ENCODE results near the gene LMCD1. TPM values are rescaled to one million over a fixed set of nuclear protein-coding genes. Genes with fewer than 3 reads are reported as not detected.

LMCD1 gene
- 21.9 and 24.9 TPM in 2 replicates for total RNA-seq
- polyA plus RNA-seq (2012): 363 TPM

DNA sequence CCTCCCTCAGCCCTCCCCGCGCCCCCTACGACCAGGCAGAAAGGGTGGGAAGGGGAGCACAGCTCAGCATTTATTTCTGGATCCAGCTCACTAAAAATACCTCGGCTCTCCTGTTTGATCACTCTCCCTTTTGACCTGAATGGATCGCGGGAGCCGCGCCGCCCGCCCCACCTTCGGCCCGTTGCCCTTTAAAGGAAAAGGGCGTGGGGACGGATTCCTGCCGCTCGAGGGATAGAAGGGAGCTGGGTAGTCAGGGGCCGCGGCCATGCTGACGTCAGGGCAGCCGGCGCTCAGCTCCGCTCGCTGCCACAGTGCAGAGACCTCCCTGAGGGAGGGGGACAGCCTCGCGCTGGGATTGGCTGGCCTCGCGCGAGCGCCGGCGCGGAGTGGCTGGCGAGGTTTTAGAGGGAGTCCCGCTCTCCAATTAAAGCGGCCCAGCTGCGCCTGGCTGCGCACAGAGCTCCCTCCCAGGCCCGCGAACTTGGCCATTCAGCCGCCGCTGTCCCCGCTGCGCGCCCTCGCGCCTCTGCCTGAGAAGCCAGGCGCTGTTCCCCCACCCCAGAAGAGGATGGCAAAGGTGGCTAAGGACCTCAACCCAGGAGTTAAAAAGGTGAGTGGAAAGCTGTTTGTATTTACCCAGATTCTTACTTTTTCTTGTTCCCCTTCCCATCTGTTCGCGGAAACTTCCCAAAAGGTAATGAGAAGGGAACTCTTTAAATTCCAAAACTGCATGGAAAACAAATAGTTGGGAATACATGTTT, at the start of gene LMCD1:
Gene LMCD1, plus strand, starts transcription at position 453 of the 761 bp plus-strand sequence. Its CDS starts 116 bp downstream, at position 569.
- DNase-seq (ENCODE audit: low read depth): peak; percentile 97

DNA sequence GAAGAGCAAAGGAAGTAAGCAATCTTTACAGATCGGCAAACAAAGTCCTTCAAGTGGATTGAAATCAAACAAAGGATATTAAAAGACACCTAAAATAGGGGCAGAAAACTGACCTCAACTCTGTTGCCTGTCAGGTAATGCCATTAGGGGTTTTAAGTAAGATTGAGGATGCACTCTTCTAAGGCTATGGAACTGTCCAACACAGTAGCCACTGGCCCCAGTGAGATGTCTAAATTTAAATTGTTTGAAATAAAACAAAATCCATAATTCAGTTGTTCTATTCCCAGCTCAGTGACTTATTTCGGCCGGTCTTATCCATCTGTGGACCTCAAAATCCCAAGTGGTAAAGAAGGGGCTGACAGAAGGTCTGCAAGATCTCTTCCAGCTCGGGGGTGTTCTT, 49.5 kb upstream of the LMCD1 start:
- DNase-seq (ENCODE audit: low read depth): no peak

DNA sequence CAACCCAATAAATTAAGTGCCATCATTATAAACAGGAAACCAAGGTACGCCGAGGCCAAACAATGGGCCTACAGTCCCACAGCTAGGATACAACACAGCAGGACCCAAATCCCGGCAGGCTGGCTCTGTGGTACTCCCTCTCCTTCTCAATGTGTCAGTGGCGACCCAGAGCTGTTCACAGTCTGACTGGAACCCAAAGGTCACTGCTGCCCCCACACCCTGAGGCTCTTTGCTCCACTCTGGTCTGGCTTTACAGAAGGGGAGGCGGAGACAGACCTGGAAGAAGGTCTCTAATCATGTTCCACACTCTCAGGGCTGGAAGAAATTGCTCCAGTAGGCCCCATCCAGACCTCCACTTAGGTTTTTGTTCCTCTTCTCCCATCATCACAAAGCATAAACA, 48.5 kb upstream of the LMCD1 start:
- DNase-seq (ENCODE audit: low read depth): no peak

GRCh38 chr3:8455526-8456411, 45.9 kb upstream of the LMCD1 start:
- no peak for DNase-seq (ENCODE audit: low read depth)

DNA sequence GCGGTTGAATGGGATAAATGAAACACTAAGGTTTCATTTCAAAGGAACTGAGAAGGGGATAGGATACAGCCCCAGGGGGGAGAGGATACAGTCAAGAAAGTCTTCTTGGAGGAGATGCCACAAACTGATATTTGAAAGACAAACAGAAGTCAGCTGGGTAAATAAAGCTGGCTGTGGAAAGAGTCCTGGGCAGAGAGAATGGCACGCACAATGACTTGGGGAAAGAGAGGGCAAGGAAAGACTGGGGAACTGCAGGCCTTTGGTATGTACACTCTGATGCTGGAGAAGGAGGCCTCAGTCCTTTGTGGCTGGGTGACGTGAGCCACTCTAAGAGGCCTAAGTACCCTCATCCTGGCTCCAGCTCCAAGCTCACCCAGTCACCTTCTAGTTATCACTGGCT, 45.2 kb upstream of the LMCD1 start:
- DNase-seq (ENCODE audit: low read depth): no peak

- DNase-seq (ENCODE audit: low read depth): no peak
Measured at GRCh38 chr3:8457039-8457438, 44.6 kb upstream of the LMCD1 start.

DNA sequence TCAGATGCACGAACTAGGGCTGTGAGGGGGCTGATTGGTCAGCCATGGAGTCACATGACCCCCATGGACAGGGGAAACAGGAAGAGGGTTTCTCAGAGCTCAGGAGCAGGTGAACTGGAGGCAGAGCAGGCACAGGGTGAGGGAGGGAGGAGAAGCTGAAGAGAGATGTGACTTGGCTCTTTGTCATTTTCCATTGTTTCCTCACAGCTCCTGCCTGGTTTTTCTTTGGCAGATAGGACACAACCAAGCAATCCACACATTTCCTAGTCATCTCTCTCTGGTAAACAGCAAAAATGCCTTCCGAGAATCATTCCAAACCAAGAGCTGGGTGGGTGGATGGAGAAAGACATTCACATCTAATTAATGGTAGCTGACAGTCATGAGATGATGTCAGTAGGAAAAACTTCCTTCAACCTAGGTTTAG, 43.4 kb upstream of the LMCD1 start:
- peak; percentile 16 for DNase-seq (ENCODE audit: low read depth)

DNA sequence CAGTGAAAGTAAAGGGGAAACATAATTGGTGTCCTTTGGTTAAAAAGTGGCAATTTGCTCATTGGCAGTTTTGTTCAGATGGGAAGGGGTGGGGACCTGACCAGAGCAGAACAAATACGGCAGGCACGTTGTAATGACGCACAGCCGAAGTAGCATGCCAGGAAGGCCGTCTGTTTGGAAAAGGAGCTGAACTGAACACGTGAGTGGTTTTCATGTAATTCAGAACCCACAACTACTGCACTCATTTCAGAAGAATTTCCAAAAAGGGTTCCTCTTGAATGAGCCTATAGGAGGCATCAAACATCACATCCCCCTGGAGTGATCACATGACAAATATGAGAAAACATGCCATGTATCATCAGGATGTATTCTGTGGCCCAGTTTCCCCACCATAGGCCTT, 42.9 kb upstream of the LMCD1 start:
- peak; percentile 58 for DNase-seq (ENCODE audit: low read depth)

- no peak for DNase-seq (ENCODE audit: low read depth)
Measured at GRCh38 chr3:8460050-8460708, 41.4 kb upstream of the LMCD1 start.

DNA sequence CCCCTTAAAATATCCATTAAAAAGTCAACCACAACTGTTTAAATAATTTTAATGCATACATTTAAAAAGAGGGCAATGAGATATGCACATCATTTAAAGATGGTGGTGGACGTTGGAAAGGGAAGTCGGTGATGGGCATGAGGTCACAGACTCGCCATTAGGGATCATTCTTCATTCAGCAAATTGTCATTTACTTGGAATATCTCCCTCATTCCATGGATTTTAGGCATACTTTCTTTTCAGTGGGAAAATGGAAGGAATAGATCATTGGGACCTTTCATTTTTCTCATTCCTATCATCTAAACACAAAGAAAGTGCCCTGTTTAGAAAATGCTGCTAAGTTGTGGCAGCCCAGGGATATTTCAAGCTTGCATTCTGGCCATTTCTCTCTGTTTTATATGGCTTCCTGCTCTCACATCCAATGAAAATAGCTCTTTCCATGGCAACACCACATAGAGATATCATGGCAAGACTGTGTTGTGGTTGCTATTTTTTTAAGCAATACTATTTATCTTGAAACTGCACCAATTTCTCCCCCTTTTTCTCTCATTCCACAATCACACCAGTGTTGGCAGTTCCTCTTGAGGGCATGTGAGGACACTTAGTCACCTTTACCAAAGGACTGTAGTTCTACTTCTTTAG, 40.7 kb upstream of the LMCD1 start:
- DNase-seq (ENCODE audit: low read depth): peak; percentile 44

DNA sequence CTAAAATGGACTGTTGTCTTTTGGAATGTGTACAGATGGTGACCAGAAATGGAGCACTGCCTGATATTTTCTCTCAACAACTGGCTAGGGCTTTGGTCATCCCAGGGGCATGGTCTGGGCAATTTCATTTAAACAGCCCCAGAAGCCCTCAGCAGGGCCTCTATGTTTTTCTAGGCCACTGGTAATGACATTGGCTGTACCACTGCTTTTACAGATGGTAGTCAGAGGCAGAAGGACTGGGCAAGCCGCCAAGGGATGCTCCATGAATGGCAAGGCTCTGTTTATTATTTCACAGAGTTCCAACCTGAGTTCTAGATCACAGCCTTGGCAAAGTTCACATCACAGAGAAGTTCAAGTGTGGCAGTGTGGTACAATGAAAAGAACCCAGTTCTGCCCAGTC, 37.0 kb upstream of the LMCD1 start:
- no peak for DNase-seq (ENCODE audit: low read depth)

- no peak for DNase-seq (ENCODE audit: low read depth)
Measured at GRCh38 chr3:8466526-8466925, 35.1 kb upstream of the LMCD1 start.

GRCh38 chr3:8470801-8471200, 30.8 kb upstream of the LMCD1 start:
- DNase-seq (ENCODE audit: low read depth): no peak

GRCh38 chr3:8472549-8472948, 29.1 kb upstream of the LMCD1 start:
- DNase-seq (ENCODE audit: low read depth): no peak

DNA sequence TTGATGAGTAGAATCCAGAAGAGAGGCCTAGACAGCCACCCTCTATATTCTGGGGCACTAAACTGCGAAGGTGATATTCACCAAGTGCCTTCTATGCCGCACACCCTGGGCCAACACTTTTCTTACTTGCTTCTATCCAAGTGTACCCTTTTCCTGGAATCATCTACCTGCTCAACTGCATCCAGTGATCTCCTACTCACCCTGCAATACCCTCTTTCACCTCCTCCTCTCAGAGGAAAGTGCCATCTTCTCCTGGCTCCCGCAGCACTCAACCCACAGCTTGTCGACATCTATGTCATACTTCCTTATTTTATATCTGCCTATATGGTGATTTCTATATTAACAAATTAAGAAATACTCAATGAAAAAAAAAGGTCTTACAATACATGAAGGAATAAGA, 28.6 kb upstream of the LMCD1 start:
- no peak for DNase-seq (ENCODE audit: low read depth)

DNA sequence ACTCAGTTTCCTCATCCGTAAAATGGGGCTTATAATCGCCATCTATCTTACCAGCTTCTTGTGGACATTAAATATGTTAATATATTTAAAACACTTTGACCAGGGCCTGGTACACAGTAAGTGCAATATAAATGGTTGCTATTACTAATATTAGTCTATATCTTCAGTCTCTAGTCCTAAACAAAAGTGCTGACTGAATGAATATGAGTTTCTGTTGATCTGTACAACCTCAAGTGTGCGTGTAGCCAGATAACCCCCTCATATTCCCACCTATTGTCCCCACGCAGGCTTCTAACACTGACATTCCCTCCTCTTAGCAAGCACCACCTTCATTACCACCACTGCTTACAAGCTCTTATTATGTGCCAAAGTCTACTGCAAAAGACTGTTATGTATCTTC, 27.6 kb upstream of the LMCD1 start:
- no peak for DNase-seq (ENCODE audit: low read depth)

DNA sequence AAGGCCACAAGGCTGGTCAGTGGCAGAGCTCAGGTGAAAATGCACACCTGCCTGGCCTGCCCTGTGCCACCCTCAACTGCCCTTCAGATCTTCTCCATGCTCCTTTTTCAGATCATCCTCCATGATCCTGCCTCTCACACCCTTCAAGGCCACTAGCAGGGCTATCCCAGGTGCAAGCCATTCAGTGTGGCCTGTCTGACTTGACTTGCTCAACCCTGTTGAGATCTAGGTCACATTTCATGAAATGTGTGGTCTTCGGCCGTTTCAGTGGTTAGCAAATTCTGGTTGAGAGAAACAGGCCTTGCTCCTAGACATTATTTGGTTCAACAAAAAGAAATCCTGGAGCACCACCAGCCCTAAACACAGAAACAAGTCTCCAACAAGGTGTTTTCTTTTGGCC, 26.6 kb upstream of the LMCD1 start:
- no peak for DNase-seq (ENCODE audit: low read depth)

DNA sequence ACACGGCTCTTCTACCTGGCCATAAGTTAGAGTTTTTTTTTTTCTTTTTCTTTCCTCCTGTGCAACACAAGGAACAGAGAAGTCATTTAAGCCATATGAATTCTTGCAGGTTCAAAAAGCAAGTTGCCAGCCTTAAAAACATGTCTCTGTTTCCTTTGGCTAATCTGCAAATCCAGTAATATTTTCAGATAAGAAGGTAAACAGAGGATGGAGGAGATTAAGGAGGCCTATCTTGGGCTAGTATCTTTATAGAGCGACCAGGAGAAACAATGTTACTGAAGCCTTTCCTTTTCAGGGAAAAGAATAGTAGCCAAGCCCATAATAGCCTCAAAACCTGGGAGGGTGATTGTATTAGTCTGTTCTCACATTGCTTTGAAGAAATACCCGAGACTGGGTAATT, 20.9 kb upstream of the LMCD1 start:
- no peak for DNase-seq (ENCODE audit: low read depth)

GRCh38 chr3:8481380-8481779, 20.2 kb upstream of the LMCD1 start:
- no peak for DNase-seq (ENCODE audit: low read depth)

GRCh38 chr3:8482263-8482662, 19.4 kb upstream of the LMCD1 start:
- no peak for DNase-seq (ENCODE audit: low read depth)

DNA sequence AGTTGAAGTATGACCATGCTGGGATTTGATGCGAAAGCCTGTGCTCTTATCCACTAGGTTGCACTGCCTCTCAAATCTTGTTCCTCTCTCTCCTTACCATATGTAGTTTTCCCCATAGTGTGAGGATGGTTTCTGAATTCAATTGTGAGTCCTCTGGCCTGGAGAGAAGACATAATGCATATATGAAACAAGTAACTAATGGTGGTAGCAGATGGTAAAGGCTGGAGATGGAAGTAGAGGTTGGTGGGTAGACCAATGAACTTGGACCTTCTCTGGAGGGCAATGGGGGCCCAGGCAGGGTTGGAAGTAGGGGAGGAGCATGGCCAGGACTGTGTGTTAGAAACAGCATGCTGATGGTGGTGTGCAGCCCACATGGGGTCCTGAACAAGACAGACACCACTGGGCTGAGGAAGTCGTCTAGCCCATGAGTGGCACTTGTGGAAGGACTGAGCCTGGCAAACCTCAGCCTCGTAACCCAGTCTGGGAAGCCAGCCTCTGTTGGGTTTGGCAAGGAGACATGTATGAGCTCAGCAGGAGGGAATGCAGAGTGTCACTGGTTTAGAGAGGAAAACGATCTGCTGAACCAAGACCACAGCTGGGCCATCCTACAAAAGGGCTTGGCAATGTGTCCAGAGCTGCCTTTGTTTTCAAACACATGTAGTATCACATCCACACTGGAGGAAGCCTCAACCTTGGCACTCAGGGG, 18.5 kb upstream of the LMCD1 start:
- peak; percentile 99 for DNase-seq (ENCODE audit: low read depth)

Measured in myocyte (in vitro differentiated cells).